Stimulated activated CD4-positive, alpha-beta T cell treated with anti-CD3 and anti-CD28 coated beads, Interleukin-2, amount 100 ng/mL, for 4 hours (primary cell): ENCODE measurements around the gene ALDOC.
"Not testable (repeated sequence)": the region's sequence is repeated elsewhere in the genome, so short reads cannot be mapped to it uniquely, and the experiment has no call there.

Experiments used
- DNase-seq: peaks from one replicate; pipeline ENCODE4 v3.0.0-alpha.2; 2020; ENCODE audit warnings: low read depth

ALDOC gene

GRCh38 chr17:28576758-28577465 lies at the start of gene ALDOC:
TSS of gene ALDOC (minus strand) at chr17:28576895. CDS start at chr17:28575532, 1,363 bp downstream.
- DNase-seq = peak; percentile 98

DNA sequence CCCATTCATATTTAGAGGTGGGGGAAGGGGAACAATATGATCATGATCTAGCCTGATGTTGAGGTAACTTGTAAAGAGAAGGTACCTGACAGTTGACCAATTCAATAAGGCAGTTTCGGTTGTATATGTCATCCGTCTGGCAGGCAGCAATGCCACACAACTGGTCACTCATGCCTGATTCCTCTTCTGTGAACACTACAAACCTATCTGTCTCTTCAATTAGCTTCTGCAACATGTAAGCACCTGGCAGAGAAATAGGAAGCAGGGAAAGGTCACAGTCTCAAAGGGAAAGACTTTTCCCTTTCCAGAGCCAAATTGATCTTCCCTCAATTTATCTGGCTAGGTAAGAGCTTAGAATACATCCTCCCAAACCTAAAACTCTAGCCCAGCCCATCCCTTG lies 47.5 kb upstream of the ALDOC start:
- no peak for DNase-seq

DNA sequence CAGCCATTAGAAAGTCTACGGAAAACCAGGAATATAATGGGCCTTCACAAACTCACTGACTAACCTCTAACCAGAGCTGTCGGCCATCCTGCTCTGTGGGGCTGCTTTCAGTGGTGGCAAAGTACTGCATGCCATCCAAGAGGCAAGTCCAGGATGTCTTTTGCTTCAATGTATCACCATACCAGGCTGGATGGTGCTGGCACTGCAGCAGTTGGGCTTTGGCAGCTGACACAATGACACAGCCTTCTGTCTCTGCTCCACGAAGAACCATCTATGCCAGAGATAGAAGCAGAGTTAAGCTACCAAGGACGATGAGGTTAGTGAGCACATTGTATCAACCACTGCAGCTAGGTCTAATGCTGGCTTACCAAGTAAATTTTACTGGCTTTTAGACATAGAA lies 47.0 kb upstream of the ALDOC start:
- DNase-seq = no peak

GRCh38 chr17:28622186-28622585 lies 45.5 kb upstream of the ALDOC start:
- DNase-seq = no peak

GRCh38 chr17:28620010-28620409 lies 43.3 kb upstream of the ALDOC start:
- DNase-seq = no peak

- no peak for DNase-seq
Observed at GRCh38 chr17:28618464-28618863, 41.8 kb upstream of the ALDOC start.

GRCh38 chr17:28616281-28616680 lies 39.6 kb upstream of the ALDOC start:
- DNase-seq = no peak

- no peak for DNase-seq
Observed at GRCh38 chr17:28615260-28615940, 38.7 kb upstream of the ALDOC start.

- DNase-seq = no peak
Observed at GRCh38 chr17:28613931-28614381, 37.3 kb upstream of the ALDOC start, which contains the start of gene RSKR. TSS of gene RSKR (minus strand) at chr17:28614185. CDS start at chr17:28614161, 24 bp downstream.

DNA sequence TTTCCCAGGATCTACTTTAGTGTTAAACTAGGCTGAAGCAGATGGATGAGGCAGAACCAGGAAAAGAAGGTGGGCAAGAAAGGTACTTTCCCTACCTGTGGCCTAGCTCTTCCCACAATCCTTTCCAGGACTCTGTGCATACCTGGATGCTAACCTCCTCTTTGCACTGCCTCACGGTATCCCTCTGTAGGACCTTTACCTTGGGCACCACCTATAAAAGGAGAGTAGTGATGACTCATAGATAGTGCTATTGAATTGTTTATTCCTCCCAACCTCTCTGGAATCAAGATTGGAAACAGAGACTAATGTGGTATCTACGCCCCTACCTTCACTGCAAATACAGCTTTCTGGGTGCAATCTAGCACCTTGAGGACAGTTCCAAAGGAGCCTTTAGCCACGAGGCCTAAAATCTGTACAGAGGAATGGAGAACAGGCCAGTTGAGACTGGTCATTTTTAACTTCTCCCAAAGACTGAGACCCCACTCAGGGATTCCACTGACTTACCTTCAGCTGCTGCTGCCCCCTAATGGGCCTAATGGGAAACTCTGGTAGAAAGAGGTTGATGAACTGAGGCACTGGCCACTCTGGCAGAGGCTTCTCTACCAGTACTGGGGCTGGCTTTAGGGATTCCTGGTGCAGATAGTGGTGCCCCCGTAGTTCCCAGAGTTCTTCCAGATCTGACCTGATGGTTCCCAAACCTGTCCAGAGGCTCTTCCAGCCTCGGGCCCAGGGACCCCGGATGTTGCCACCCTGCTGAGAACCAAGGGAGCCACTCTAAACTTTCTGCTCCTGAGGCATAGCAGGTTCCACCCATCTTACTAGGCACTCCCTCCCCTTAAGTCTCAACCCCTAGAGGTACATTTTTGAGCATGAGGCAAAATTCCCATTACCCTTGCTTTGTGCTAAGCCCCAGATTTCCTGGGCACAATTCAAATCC lies 36.5 kb upstream of the ALDOC start:
- peak; percentile 27 for DNase-seq

GRCh38 chr17:28612531-28612930 lies 35.8 kb upstream of the ALDOC start:
- no peak for DNase-seq

- DNase-seq = no peak
Observed at GRCh38 chr17:28610376-28610775, 33.7 kb upstream of the ALDOC start.

DNA sequence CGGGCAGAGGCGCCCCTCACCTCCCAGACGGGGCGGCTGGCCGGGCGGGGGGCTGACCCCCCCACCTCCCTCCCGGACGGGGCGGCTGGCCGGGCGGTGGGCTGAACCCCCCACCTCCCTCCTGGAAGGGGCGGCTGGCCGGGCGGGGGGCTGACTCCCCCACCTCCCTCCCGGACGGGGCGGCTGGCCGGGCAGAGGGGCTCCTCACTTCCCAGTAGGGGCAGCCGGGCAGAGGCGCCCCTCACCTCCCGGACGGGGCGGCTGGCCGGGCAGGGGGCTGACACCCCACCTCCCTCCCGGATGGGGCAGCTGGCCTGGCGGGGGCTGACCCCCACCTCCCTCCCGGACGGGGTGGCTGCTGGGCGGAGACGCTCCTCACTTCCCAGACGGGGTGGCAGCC lies 27.3 kb upstream of the ALDOC start:
- not testable (repeated sequence) for DNase-seq

- DNase-seq = peak; percentile 52
Observed at GRCh38 chr17:28599311-28600184, 22.9 kb upstream of the ALDOC start.

DNA sequence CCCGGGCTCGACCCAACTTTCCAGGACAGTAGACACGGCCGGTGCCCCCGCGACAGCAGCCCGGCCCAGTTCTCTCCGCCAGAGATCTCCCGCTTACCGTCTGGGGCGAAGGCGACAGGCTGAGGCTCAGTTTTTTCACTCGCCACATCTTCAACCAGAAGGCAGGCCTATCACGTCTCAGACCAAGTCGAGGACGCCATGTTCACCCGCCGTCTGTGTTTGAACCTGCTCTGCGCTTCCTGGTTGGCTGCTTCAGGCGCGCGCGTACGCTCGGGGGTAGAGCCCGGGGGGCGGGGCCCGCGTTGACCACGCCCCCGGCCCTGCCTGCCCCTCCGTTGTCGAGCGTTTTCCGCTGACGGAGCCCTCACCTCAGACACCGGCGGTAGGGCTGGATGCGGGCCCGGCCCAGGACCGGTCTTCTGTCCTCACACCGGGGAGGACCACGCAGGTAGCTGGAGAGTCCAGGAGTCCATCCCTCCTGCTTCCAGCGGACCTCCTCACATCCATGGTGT lies 22.2 kb upstream of the ALDOC start, which contains the start of gene SPAG5:
SPAG5 (minus strand) TSS at position 227 of the 512 bp plus-strand sequence; CDS start at position 148, 79 bp downstream.
- peak; percentile 91 for DNase-seq

- DNase-seq = no peak
Observed at GRCh38 chr17:28598389-28598788, 21.7 kb upstream of the ALDOC start.

- DNase-seq = no peak
Observed at GRCh38 chr17:28597606-28598383, 21.1 kb upstream of the ALDOC start.

DNA sequence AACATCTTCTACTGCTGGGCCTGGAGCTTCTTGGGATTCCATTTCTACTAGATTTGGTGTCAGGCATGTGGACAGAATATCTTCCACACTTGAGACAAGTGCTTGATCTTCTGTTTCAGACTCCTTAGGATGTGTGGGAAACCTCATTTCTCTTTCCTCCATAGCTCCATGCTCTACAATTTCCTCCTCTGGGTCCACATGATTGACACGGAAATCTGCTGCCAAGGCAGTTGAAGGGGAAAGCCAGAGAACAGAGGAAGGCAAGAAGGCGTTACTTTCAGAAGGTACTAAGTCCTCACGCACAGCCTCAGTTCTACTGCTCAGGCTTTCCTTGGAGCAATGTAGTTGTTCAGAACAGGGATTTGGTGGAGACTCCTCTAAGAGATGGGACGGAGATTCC lies 15.6 kb upstream of the ALDOC start:
- no peak for DNase-seq

GRCh38 chr17:28585851-28586250 lies 9.2 kb upstream of the ALDOC start:
- no peak for DNase-seq

DNA sequence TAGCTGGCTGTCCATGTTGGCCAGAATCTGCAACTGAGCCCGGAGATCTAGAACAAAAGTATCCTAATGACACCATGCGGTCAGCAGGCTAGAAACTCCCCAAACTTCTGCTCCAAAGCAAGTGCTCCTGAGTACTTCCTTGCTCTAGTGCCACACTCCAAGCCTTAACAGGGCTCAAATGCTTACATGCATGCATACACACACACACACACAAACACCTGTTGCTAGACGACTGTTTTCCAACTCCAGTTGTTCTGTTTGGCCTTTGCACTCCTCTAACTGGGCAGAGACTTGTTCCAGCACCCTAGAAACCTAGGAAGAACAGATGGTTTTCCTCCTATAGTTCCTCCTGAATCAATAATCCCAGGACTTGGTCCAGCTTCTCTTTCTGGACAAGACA lies 7.7 kb upstream of the ALDOC start:
- no peak for DNase-seq
